ENCODE results near the gene CCNDBP1.

- TF ChIP-seq POLR2A (IDR thresholded peaks at IDR 0.05; ENCODE audit: low read depth) (no peak), POLR2AphosphoS5 (IDR thresholded peaks at IDR 0.05) (no peak), CTCF (IDR thresholded peaks at IDR 0.05) (peak; percentile 49 to 67 (median 51)), EP300 (IDR thresholded peaks at IDR 0.05) (no peak)
These were observed 19.1 kb downstream of the CCNDBP1 start for GRCh38 chr15:43204016-43204901.
